ENCODE measurements around the gene MOV10. TPM values are rescaled to one million over a fixed set of nuclear protein-coding genes. Genes with fewer than 3 reads are reported as not detected.

The MOV10 gene
- total and polyA plus RNA-seq, 9 of the 15 experiments (the other 6 are each of a cell fraction or from before 2014, with no cell fraction given) = 16.7 to 105 (median 49.5) TPM

GRCh38 chr1:112706505-112707220 lies 32.2 kb downstream of the MOV10 start, which contains the start of gene RHOC (continued):
- peak; percentile 82; the same call in 1 of the 2 replicates for TF ChIP-seq PHF8 (IDR thresholded peaks at IDR 0.05; ENCODE audit: borderline replicate concordance, low read length)
- no peak for TF ChIP-seq MAFF (IDR thresholded peaks at IDR 0.05; ENCODE audit: low read length)
- 0 out of 2 replicates have a peak, but pooled peaks have one; percentile 8 for TF ChIP-seq MECOM (CRISPR knock-in tag; IDR thresholded peaks at IDR 0.05)
- TF ChIP-seq HDAC2 (IDR thresholded peaks at IDR 0.05) = no peak
- TF ChIP-seq ZBTB11 (CRISPR knock-in tag; IDR thresholded peaks at IDR 0.05) = peak in 2 of 3 experiments; percentile 63 to 78; a peak in 4 of 6 replicates
- TF ChIP-seq THRB (CRISPR knock-in tag; conservative IDR thresholded peaks at IDR 0.05) = peak; percentile 89
- 0 out of 2 replicates have a peak, but pooled peaks have one; percentile 30 for TF ChIP-seq E2F4 (CRISPR knock-in tag; IDR thresholded peaks at IDR 0.05; ENCODE audit: low read depth)
- no peak for TF ChIP-seq RB1 (IDR thresholded peaks at IDR 0.05; ENCODE audit: low read depth)
- no peak for TF ChIP-seq PPARD (CRISPR knock-in tag; IDR thresholded peaks at IDR 0.05)
- peak; percentile 66 for TF ChIP-seq POLR2B (IDR thresholded peaks at IDR 0.05; ENCODE audit: low read depth, partially characterized antibody)
- peak; percentile 82 for TF ChIP-seq POLR2AphosphoS5 (IDR thresholded peaks at IDR 0.05; ENCODE audit: control insufficient read depth, insufficient read depth, low read depth, low read length)
- peak; percentile 91 for TF ChIP-seq ARID4B (CRISPR knock-in tag; IDR thresholded peaks at IDR 0.05)
- TF ChIP-seq MLLT1 (IDR thresholded peaks at IDR 0.05) = peak in 1 of 2 experiments; percentile 62; a peak in 3 of 4 replicates
- TF ChIP-seq POLR2G (IDR thresholded peaks at IDR 0.05; ENCODE audit: low read depth, low read length) = peak; percentile 90
